Vagina (tissue), 2 donors: ENCODE measurements around the gene MDK.

ENCODE experiments used
- CTCF ChIP-seq, 3 experiments: fragments of 450-650 bp in 2 of 3; fragments of 200-600 bp in 1 of 3; sonication (generic) in 1 of 3; IDR thresholded peaks; one replicate each; pipeline ENCODE4 v1.5.1; 2017 to 2019; ENCODE audit warnings: antibody characterized with exemption in 3 of 3, mild to moderate bottlenecking in 2 of 3, moderate library complexity in 2 of 3
- POLR2AphosphoS5 ChIP-seq, 2 donors: sonication (generic); formaldehyde crosslinking; IDR thresholded peaks; one replicate each; pipeline ENCODE4 v1.9.0; 2017; ENCODE audit warnings: antibody characterized with exemption in 2 of 2, mild to moderate bottlenecking in 2 of 2, low read depth in 1 of 2; ENCODE audit not compliant: insufficient read depth in 1 of 2

- no peak for TF ChIP-seq CTCF (IDR thresholded peaks at IDR 0.05)
- no peak for TF ChIP-seq POLR2AphosphoS5 (IDR thresholded peaks at IDR 0.05; ENCODE audit: insufficient read depth in 1 of 2, low read depth in 1 of 2)
Measured at GRCh38 chr11:46427364-46427763, 45.9 kb downstream of the MDK start.
